ENCODE measurements around the gene SEPSECS.

DNA sequence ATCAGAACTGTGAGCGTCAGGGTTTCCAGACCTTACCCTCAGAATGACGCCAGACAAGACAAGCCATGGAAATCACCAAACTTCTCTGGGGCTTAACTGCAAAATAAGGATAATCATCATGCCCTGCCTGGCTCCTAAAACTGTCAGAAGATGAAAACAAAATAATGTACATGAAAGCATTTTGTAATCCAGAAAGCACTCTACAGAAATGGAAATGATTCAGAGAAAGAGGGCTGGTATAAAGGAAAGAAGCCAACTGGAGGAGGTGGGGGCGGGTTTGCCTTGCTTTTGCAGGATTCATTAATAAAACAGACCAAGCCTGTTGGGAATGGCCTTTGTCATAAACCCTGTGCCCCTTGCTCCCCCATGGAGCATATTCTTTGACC lies 47.3 kb downstream of the SEPSECS start:
- TF ChIP-seq, protein P1, sequence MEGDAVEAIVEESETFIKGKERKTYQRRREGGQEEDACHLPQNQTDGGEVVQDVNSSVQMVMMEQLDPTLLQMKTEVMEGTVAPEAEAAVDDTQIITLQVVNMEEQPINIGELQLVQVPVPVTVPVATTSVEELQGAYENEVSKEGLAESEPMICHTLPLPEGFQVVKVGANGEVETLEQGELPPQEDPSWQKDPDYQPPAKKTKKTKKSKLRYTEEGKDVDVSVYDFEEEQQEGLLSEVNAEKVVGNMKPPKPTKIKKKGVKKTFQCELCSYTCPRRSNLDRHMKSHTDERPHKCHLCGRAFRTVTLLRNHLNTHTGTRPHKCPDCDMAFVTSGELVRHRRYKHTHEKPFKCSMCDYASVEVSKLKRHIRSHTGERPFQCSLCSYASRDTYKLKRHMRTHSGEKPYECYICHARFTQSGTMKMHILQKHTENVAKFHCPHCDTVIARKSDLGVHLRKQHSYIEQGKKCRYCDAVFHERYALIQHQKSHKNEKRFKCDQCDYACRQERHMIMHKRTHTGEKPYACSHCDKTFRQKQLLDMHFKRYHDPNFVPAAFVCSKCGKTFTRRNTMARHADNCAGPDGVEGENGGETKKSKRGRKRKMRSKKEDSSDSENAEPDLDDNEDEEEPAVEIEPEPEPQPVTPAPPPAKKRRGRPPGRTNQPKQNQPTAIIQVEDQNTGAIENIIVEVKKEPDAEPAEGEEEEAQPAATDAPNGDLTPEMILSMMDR (IDR thresholded peaks at IDR 0.05), result no peak
- TF ChIP-seq POLR2AphosphoS5 (IDR thresholded peaks at IDR 0.05) (no peak), POLR2A (IDR thresholded peaks at IDR 0.05) (no peak)
